K562 (cell line): ENCODE results near the gene FHIT. TPM values are rescaled to one million over a fixed set of nuclear protein-coding genes. Genes with fewer than 3 reads are reported as not detected.
"Not testable (repeated sequence)": the region's sequence is repeated elsewhere in the genome, so short reads cannot be mapped to it uniquely, and the experiment has no call there.

Experiments used
- ATAC-seq: fragments of 200-7000 bp; cut with Tn5 transposase; 3 replicates; pipeline ENCODE4 v1.9.1; 2020; ENCODE audit warnings: moderate library complexity
- BruUV-seq: library from RNA; stranded (reverse); fragments of 400-500 nt; replicated peaks from 2 replicates; lab custom pipeline; 2021; lab: Mats Ljungman, UMichigan
- CTCF ChIA-PET: fragments of 300-600 bp; formaldehyde crosslinking; extraction: SDS; loops from one replicate; lab custom pipeline; 2021; ENCODE audit warnings: low intra/inter-chr PET ratio; lab: Yijun Ruan, JAX
- POLR2A ChIA-PET: fragments of 300-600, 350-650 bp; sonication (Branson Sonifier 250); formaldehyde crosslinking; extraction: SDS; loops from one replicate; lab custom pipeline; 2021; ENCODE audit warnings: antibody characterized with exemption, inconsistent platforms; lab: Yijun Ruan, JAX
- DNase-seq, 4 experiments: peaks; one replicate each; pipeline versions ENCODE4 v3.0.0 to v3.0.0-alpha.2; 2011 to 2018; ENCODE audit warnings: low spot score in 3 of 4, mixed read lengths in 3 of 4; ENCODE audit errors: extremely low read depth in 1 of 4
- FAIRE-seq: peaks from 2 replicates; lab custom pipeline; 2011; peaks lifted over from hg19 to GRCh38; lab: Jason Lieb, UNC
- H2AFZ ChIP-seq: 2 replicates; pipeline ENCODE4 v1.6.0; 2011; ENCODE audit warnings: low read depth, low read length, control low read depth, inconsistent platforms
- H3K27ac ChIP-seq: fragments of 200-600 bp; 3 replicates; pipeline ENCODE4 v1.8.0; 2011; ENCODE audit warnings: low read depth, mild to moderate bottlenecking, control low read depth, inconsistent platforms, low read length, moderate library complexity, mixed read lengths; ENCODE audit errors: extremely low read depth
- H3K27me3 ChIP-seq, 2 experiments: fragments of 300-600 bp in 1 of 2; 2 replicates in 1 of 2; 3 replicates in 1 of 2; pipeline versions ENCODE4 v1.6.0 to v1.8.0; 2011; ENCODE audit warnings: inconsistent platforms in 2 of 2, low read length in 2 of 2, mild to moderate bottlenecking in 1 of 2, mixed read lengths in 1 of 2, moderate library complexity in 1 of 2; ENCODE audit not compliant: control insufficient read depth in 2 of 2, insufficient read depth in 2 of 2
- H3K36me3 ChIP-seq: fragments of 300-600 bp; 3 replicates; pipeline ENCODE4 v1.8.0; 2011; ENCODE audit warnings: mild to moderate bottlenecking, low read length, inconsistent platforms; ENCODE audit not compliant: control insufficient read depth, insufficient read depth
- H3K4me1 ChIP-seq, 2 experiments: fragments of 200-600 bp in 1 of 2; replicated peaks in 1 of 2; 2 replicates in 1 of 2; 3 replicates in 1 of 2; pipeline versions ENCODE4 v1.5.1 to v1.8.0; 2011; ENCODE audit warnings: inconsistent platforms in 2 of 2, low read length in 2 of 2, mild to moderate bottlenecking in 1 of 2, mixed read lengths in 1 of 2, moderate library complexity in 1 of 2; ENCODE audit not compliant: control insufficient read depth in 2 of 2, insufficient read depth in 2 of 2
- H3K4me2 ChIP-seq: 2 replicates; pipeline ENCODE4 v1.6.1; 2011; ENCODE audit warnings: low read length, control low read depth, inconsistent platforms, mixed read lengths; ENCODE audit not compliant: insufficient read depth
- H3K4me3 ChIP-seq: fragments of 200-600 bp; sonication (generic), shearing (Covaris generic); 2 replicates; pipeline ENCODE4 v1.5.1; 2016; ENCODE audit warnings: control low read depth, inconsistent platforms
- H3K79me2 ChIP-seq: fragments of 200-600 bp; 3 replicates; pipeline ENCODE4 v1.8.0; 2011; ENCODE audit warnings: low read length, inconsistent platforms; ENCODE audit not compliant: control insufficient read depth, insufficient read depth
- H3K9ac ChIP-seq, 2 experiments: 2 replicates each; pipeline versions ENCODE4 v1.6.0 to v1.6.1; 2011; ENCODE audit warnings: low read depth in 2 of 2, low read length in 2 of 2, control low read depth in 1 of 2, inconsistent platforms in 1 of 2, mild to moderate bottlenecking in 1 of 2, mixed read lengths in 1 of 2; ENCODE audit not compliant: insufficient read depth in 1 of 2
- H3K9me1 ChIP-seq: one replicate; pipeline ENCODE4 v1.6.0; 2011; ENCODE audit warnings: inconsistent platforms, mild to moderate bottlenecking, low read length, moderate library complexity; ENCODE audit not compliant: control insufficient read depth, insufficient read depth
- H3K9me3 ChIP-seq: replicated peaks from 2 replicates; pipeline ENCODE4 v1.5.1; 2011; ENCODE audit warnings: low read depth, low read length, inconsistent platforms; ENCODE audit not compliant: control insufficient read depth, insufficient read depth
- H4K20me1 ChIP-seq: replicated peaks from 2 replicates; pipeline ENCODE4 v1.6.1; 2011; ENCODE audit warnings: low read length, inconsistent platforms, mixed read lengths; ENCODE audit not compliant: control insufficient read depth, insufficient read depth
- HNRNPUL1 ChIP-seq: fragments of 200-400 bp; formaldehyde crosslinking; IDR thresholded peaks from 2 replicates; pipeline ENCODE4 v1.6.1; 2017; ENCODE audit warnings: low read length
- NONO ChIP-seq, 2 experiments: fragments of 200-400 bp in 1 of 2; fragments of 450-650 bp in 1 of 2; formaldehyde crosslinking in 1 of 2; IDR thresholded peaks; 2 replicates each; pipeline ENCODE4 v1.6.1; 2017; ENCODE audit warnings: low read depth in 2 of 2, mild to moderate bottlenecking in 2 of 2, moderate library complexity in 2 of 2, low read length in 1 of 2
- ZNF696 ChIP-seq: fragments of 250-450 bp; sonication (Bioruptor Pico); conservative IDR thresholded peaks from 2 replicates; pipeline ENCODE4 v1.4.0; 2020; ENCODE audit warnings: mild to moderate bottlenecking, moderate library complexity
- WGBS: fragments of 100-300 bp; shearing (Covaris generic); methylation state at CpG from one replicate; pipeline ENCODE4 v1.1.6; 2016; ENCODE audit warnings: low coverage, mixed read lengths; ENCODE audit not compliant: insufficient coverage; ENCODE audit errors: missing lambda C conversion rate; 5-methylcytosine and 5-hydroxymethylcytosine counted together
- in situ Hi-C: fragments of 300-500 bp; cut with MboI; formaldehyde crosslinking; loops from 4 replicates; pipeline ENCODE4 v1.15.0; 2018; ENCODE audit warnings: inconsistent platforms, mixed read lengths
- intact Hi-C: fragments of 100-400 bp; cut with micrococcal nuclease; formaldehyde crosslinking; loops from 2 replicates; pipeline ENCODE4 v1.14.2; 2022
- polyA plus RNA-seq, 8 experiments: library from polyadenylated mRNA; depleted of rRNA in 4 of 8; stranded (reverse) in 5 of 8; unstranded in 3 of 8; fragments of >200 nt; fragmentation: Nextera tagmentation in 2 of 8; fragmentation: Illumina TruSeq in 1 of 8; extraction: Ambion mirVana in 2 of 8; extraction: Trizol in 1 of 8; gene quantifications; 2 replicates each; pipeline versions ENCODE4 v1.2.1 to v1.2.3, GENCODE V29; 2011 to 2014; ENCODE audit warnings: inconsistent platforms in 1 of 8, missing spikeins in 1 of 8
- total RNA-seq, 7 experiments: library from RNA; depleted of rRNA in 6 of 7; stranded (reverse); fragments of >200 nt in 6 of 7; fragmentation: Illumina TruSeq in 2 of 7; extraction: Trizol in 2 of 7; gene quantifications; 2 replicates each; pipeline versions ENCODE4 v1.2.1 to v1.2.3, GENCODE V29; 2011 to 2021; ENCODE audit warnings: low replicate concordance in 1 of 7
- TF ChIP-seq, protein P1 (sequence below): fragments of 450-650 bp; formaldehyde crosslinking; conservative IDR thresholded peaks from 2 replicates; pipeline ENCODE4 v1.4.0; 2022; ENCODE audit warnings: mild to moderate bottlenecking, missing genetic modification characterization
- TF ChIP-seq, protein P2 (sequence below): fragments of 250-450 bp; sonication (Bioruptor Pico); IDR thresholded peaks from 2 replicates; pipeline ENCODE4 v1.5.0; 2021
- TF ChIP-seq, protein P3 (sequence below): sonication (generic); formaldehyde crosslinking; IDR thresholded peaks from 2 replicates; pipeline ENCODE4 v1.8.0; 2023; ENCODE audit warnings: missing genetic modification reagents, mild to moderate bottlenecking, borderline replicate concordance
- TF ChIP-seq, protein P4 (sequence below): fragments of 250-450 bp; sonication (Bioruptor Pico); IDR thresholded peaks from 2 replicates; pipeline ENCODE4 v1.5.0; 2021

Gene FHIT
- total and polyA plus RNA-seq, 9 of the 15 experiments (the other 6 are each of a cell fraction or from before 2014, with no cell fraction given) = 1.7 to 9.1 (median 4.3) TPM

DNA sequence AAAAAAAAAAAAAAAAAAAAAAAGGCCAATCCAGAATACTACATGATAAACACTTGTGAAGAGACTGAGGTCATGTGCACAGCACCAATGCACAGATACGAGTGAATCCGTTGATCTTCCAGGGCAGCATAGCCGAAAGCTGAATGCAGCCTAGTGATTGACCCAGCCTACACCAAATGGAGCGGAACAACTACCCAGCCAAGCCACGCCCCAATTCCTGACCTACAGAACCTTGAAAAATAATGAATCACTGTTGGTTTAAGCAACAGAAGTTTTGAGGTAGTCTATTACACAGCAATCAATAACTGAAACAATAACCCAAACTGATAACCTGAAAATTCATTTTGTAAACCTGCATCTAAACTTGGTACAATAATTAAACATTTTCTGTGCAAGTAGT, 361.0 kb downstream of the FHIT start:
- no peak overlapping the region for H2AFZ ChIP-seq
- H3K4me2 ChIP-seq = no peak overlapping the region
- no peak overlapping the region for H3K9ac ChIP-seq
- no peaks in the 10 kb centered on the region for H3K36me3 ChIP-seq
- ATAC-seq (no peak), DNase-seq (no peak)
- no peaks in the 10 kb centered on the region for H3K27me3 ChIP-seq
- intact Hi-C loops = no loop called here
- no peak overlapping the region for H3K27ac ChIP-seq
- TF ChIP-seq HNRNPUL1 (no peak), NONO (IDR thresholded peaks at IDR 0.05; ENCODE audit: low read depth in 2 of 2, low read length in 1 of 2) (no peak), ZNF696 (no peak)
- TF ChIP-seq, protein P1, sequence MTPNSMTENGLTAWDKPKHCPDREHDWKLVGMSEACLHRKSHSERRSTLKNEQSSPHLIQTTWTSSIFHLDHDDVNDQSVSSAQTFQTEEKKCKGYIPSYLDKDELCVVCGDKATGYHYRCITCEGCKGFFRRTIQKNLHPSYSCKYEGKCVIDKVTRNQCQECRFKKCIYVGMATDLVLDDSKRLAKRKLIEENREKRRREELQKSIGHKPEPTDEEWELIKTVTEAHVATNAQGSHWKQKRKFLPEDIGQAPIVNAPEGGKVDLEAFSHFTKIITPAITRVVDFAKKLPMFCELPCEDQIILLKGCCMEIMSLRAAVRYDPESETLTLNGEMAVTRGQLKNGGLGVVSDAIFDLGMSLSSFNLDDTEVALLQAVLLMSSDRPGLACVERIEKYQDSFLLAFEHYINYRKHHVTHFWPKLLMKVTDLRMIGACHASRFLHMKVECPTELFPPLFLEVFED (CRISPR knock-in tag) = no peak
- TF ChIP-seq, protein P2, sequence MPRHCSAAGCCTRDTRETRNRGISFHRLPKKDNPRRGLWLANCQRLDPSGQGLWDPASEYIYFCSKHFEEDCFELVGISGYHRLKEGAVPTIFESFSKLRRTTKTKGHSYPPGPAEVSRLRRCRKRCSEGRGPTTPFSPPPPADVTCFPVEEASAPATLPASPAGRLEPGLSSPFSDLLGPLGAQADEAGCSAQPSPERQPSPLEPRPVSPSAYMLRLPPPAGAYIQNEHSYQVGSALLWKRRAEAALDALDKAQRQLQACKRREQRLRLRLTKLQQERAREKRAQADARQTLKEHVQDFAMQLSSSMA (CRISPR knock-in tag) = no peak
- TF ChIP-seq, protein P3, sequence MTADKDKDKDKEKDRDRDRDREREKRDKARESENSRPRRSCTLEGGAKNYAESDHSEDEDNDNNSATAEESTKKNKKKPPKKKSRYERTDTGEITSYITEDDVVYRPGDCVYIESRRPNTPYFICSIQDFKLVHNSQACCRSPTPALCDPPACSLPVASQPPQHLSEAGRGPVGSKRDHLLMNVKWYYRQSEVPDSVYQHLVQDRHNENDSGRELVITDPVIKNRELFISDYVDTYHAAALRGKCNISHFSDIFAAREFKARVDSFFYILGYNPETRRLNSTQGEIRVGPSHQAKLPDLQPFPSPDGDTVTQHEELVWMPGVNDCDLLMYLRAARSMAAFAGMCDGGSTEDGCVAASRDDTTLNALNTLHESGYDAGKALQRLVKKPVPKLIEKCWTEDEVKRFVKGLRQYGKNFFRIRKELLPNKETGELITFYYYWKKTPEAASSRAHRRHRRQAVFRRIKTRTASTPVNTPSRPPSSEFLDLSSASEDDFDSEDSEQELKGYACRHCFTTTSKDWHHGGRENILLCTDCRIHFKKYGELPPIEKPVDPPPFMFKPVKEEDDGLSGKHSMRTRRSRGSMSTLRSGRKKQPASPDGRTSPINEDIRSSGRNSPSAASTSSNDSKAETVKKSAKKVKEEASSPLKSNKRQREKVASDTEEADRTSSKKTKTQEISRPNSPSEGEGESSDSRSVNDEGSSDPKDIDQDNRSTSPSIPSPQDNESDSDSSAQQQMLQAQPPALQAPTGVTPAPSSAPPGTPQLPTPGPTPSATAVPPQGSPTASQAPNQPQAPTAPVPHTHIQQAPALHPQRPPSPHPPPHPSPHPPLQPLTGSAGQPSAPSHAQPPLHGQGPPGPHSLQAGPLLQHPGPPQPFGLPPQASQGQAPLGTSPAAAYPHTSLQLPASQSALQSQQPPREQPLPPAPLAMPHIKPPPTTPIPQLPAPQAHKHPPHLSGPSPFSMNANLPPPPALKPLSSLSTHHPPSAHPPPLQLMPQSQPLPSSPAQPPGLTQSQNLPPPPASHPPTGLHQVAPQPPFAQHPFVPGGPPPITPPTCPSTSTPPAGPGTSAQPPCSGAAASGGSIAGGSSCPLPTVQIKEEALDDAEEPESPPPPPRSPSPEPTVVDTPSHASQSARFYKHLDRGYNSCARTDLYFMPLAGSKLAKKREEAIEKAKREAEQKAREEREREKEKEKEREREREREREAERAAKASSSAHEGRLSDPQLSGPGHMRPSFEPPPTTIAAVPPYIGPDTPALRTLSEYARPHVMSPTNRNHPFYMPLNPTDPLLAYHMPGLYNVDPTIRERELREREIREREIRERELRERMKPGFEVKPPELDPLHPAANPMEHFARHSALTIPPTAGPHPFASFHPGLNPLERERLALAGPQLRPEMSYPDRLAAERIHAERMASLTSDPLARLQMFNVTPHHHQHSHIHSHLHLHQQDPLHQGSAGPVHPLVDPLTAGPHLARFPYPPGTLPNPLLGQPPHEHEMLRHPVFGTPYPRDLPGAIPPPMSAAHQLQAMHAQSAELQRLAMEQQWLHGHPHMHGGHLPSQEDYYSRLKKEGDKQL = no peak
- TF ChIP-seq, protein P4, sequence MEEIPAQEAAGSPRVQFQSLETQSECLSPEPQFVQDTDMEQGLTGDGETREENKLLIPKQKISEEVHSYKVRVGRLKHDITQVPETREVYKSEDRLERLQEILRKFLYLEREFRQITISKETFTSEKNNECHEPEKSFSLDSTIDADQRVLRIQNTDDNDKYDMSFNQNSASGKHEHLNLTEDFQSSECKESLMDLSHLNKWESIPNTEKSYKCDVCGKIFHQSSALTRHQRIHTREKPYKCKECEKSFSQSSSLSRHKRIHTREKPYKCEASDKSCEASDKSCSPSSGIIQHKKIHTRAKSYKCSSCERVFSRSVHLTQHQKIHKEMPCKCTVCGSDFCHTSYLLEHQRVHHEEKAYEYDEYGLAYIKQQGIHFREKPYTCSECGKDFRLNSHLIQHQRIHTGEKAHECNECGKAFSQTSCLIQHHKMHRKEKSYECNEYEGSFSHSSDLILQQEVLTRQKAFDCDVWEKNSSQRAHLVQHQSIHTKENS (CRISPR knock-in tag) = no peak
- TF ChIP-seq, all 486 proteins: peak for 0
- BruUV-seq = no TSS peak
- H3K79me2 ChIP-seq = no peaks in the 10 kb centered on the region
- no peaks in the 10 kb centered on the region for H3K9me3 ChIP-seq
- H3K4me3 ChIP-seq = no peak overlapping the region
- CTCF ChIA-PET = no interaction called here
- WGBS = 0% methylated on average over 3 of the region's 5 CpGs
- in situ Hi-C loops = no loop called here
- H4K20me1 ChIP-seq = no peaks in the 10 kb centered on the region
- POLR2A ChIA-PET = no interaction called here
- no peaks in the 10 kb centered on the region for H3K4me1 ChIP-seq
- FAIRE-seq = no peak
- no peaks in the 10 kb centered on the region for H3K9me1 ChIP-seq

DNA sequence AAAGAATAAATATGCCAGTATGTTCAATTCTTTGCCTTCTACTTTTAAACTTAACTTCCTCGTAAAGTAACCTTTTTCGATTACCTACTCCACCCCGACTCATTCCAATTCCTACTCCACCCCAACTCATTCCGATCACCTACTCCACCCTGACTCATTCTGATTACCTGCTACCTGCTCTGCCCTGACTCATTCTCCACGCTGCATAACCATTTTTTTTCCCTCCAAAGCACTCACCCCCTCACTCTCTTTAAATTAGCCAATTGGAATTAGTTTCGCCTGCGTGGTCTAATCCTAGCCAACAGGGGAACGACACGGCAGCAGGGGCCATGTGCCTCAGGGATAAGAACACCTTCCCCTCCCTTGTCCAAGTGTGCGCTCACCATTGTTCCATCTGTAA, 362.3 kb downstream of the FHIT start:
- not testable (repeated sequence) for FAIRE-seq, ATAC-seq

More for the DNA sequence above, 362.3 kb downstream of the FHIT start:
- H3K4me2 ChIP-seq, H3K9ac ChIP-seq, H3K27ac ChIP-seq, in situ Hi-C loops, BruUV-seq, H3K9me1 ChIP-seq, H3K79me2 ChIP-seq, H3K4me3 ChIP-seq, POLR2A ChIA-PET, H3K36me3 ChIP-seq, H3K4me1 ChIP-seq, H3K27me3 ChIP-seq, H4K20me1 ChIP-seq, H3K9me3 ChIP-seq, CTCF ChIA-PET, H2AFZ ChIP-seq, DNase-seq, intact Hi-C loops: not testable (repeated sequence)
- 29% methylated on average over 10 of the region's 10 CpGs for WGBS
